Measurements from ENCODE around the gene SWI5. TPM values are rescaled to one million over a fixed set of nuclear protein-coding genes. Genes with fewer than 3 reads are reported as not detected.

Gene SWI5
- total RNA-seq, 1 donor from 2014 or later = 20.7 TPM

DNA sequence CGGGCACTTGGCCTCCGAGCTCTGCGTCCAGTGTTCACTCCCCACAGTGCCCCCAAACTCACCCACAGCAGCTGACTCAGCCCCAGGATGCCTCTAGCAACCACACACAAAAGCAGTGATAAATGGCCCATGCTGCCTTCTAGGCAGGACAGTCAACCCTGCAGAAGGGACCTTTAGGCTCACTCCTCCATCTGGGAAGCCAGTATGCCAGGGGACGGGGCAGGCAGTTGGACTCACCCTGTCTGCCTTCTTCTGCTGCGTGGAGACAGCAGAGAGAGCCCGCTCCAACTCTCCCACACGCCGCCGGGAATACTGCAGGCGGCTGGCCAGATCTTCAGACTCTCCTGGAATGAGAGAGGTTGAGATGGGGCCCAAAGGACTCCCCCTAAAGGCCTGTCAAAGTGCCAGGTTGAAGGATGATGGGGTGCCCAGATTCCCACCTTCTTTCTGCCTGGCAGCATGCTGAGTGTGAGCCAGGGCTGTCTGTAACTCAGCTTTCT is 10.7 kb upstream of the SWI5 start:
- TF ChIP-seq, protein P1, sequence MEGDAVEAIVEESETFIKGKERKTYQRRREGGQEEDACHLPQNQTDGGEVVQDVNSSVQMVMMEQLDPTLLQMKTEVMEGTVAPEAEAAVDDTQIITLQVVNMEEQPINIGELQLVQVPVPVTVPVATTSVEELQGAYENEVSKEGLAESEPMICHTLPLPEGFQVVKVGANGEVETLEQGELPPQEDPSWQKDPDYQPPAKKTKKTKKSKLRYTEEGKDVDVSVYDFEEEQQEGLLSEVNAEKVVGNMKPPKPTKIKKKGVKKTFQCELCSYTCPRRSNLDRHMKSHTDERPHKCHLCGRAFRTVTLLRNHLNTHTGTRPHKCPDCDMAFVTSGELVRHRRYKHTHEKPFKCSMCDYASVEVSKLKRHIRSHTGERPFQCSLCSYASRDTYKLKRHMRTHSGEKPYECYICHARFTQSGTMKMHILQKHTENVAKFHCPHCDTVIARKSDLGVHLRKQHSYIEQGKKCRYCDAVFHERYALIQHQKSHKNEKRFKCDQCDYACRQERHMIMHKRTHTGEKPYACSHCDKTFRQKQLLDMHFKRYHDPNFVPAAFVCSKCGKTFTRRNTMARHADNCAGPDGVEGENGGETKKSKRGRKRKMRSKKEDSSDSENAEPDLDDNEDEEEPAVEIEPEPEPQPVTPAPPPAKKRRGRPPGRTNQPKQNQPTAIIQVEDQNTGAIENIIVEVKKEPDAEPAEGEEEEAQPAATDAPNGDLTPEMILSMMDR (conservative IDR thresholded peaks at IDR 0.05) = no peak
- Mint-ChIP-seq H3K4me1 (no peaks in the 10 kb centered on the region), H3K4me3 (peak overlapping the region; percentile 11), H3K36me3 (ENCODE audit: low read depth) (peaks cover 18% of the 10 kb centered on the region), H3K27ac (ENCODE audit: unreplicated experiment) (no peak overlapping the region), H3K9me3 (no peaks in the 10 kb centered on the region), H3K27me3 (ENCODE audit: low read depth) (no peaks in the 10 kb centered on the region)
- DNase-seq (ENCODE audit: low read depth, low spot score) = no peak

- H3K27me3 Mint-ChIP-seq (ENCODE audit: low read depth) = no peaks in the 10 kb centered on the region
- no peaks in the 10 kb centered on the region for H3K9me3 Mint-ChIP-seq
- H3K4me3 Mint-ChIP-seq = no peak overlapping the region
- H3K27ac Mint-ChIP-seq (ENCODE audit: unreplicated experiment) = peak overlapping the region; percentile 14
- H3K36me3 Mint-ChIP-seq (ENCODE audit: low read depth) = peaks cover 11% of the 10 kb centered on the region
- TF ChIP-seq, protein P1 (conservative IDR thresholded peaks at IDR 0.05) = no peak
- no peaks in the 10 kb centered on the region for H3K4me1 Mint-ChIP-seq
- DNase-seq (ENCODE audit: low read depth, low spot score) = no peak
Observed at GRCh38 chr9:128266868-128267590, 9.0 kb upstream of the SWI5 start.

- no peak overlapping the region for H3K27ac Mint-ChIP-seq (ENCODE audit: unreplicated experiment)
- H3K27me3 Mint-ChIP-seq (ENCODE audit: low read depth) = no peaks in the 10 kb centered on the region
- H3K4me1 Mint-ChIP-seq = peaks cover 13% of the 10 kb centered on the region
- peak overlapping the region; percentile 61 for H3K4me3 Mint-ChIP-seq
- DNase-seq (ENCODE audit: low read depth, low spot score) = no peak
- H3K9me3 Mint-ChIP-seq = no peaks in the 10 kb centered on the region
- TF ChIP-seq, protein P1 (conservative IDR thresholded peaks at IDR 0.05) = no peak
- H3K36me3 Mint-ChIP-seq (ENCODE audit: low read depth) = no peaks in the 10 kb centered on the region
Observed at GRCh38 chr9:128271112-128271511, 5.0 kb upstream of the SWI5 start.

DNA sequence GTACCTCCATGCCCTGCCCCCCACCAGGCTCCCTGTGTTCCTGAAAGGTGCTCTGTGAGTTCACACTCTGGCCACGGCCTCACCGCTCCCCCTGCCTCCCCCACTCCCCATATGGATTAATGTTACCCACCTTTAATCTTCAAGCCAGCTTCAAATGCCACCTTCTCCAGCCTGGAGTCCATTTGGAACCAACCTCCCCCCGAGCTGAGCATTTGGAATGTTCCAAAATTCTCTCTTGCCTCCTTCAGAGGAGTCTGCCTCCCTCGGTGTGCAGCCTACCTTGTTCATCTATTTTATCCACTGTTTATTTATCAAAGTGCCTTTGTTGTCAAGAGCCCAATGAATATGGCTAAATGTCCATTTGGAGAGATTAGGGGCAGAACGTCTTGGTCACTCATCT is 4.6 kb upstream of the SWI5 start:
- Mint-ChIP-seq H3K4me1 (peaks cover 17% of the 10 kb centered on the region), H3K4me3 (peak overlapping the region; percentile 61), H3K27ac (ENCODE audit: unreplicated experiment) (no peak overlapping the region), H3K9me3 (no peaks in the 10 kb centered on the region), H3K36me3 (ENCODE audit: low read depth) (no peaks in the 10 kb centered on the region), H3K27me3 (ENCODE audit: low read depth) (no peaks in the 10 kb centered on the region)
- TF ChIP-seq, protein P1 (conservative IDR thresholded peaks at IDR 0.05) = no peak
- no peak for DNase-seq (ENCODE audit: low read depth, low spot score)

DNA sequence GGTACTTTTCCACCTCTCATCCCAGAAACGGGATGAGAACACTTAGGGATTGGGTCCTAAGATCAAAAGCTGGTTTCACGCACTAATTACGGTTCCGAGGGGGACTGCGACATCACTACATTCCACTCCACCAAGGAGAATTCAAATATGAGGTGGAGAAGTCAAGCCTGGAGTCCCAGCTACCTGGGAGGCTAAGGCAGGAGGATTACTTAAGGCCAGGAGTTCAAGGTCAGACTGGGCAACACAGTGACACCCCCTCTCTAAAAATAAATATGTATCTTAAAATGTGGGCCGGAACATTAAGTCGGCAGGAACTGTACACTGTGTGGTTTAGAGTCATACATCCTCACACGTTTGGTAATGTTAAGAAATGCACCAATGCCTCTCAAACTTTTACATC is 1.8 kb upstream of the SWI5 start:
- TF ChIP-seq, protein P1 (conservative IDR thresholded peaks at IDR 0.05) = no peak
- no peak for DNase-seq (ENCODE audit: low read depth, low spot score)
- Mint-ChIP-seq H3K36me3 (ENCODE audit: low read depth) (no peaks in the 10 kb centered on the region), H3K9me3 (no peaks in the 10 kb centered on the region), H3K4me1 (peaks cover 24% of the 10 kb centered on the region), H3K4me3 (peak overlapping the region; percentile 99), H3K27ac (ENCODE audit: unreplicated experiment) (no peak overlapping the region), H3K27me3 (ENCODE audit: low read depth) (no peaks in the 10 kb centered on the region)

All from neural crest cell (in vitro differentiated cells).